Stimulated activated CD8-positive, alpha-beta memory T cell treated with anti-CD3 and anti-CD28 coated beads, Interleukin-7, amount 100 ng/mL, for 4 hours (primary cell): ENCODE results near the gene RFESD.
"Not testable (repeated sequence)": the region's sequence is repeated elsewhere in the genome, so short reads cannot be mapped to it uniquely, and the experiment has no call there.

Source experiments
- DNase-seq, 2 donors: peaks; one replicate each; pipeline ENCODE4 v3.0.0-alpha.2; 2020; ENCODE audit warnings: low read depth in 2 of 2

Gene RFESD

GRCh38 chr5:95664204-95664786 is 17.7 kb downstream of the RFESD start:
- DNase-seq: peak in 1 of 2 donors; percentile 5

GRCh38 chr5:95667061-95667618 is 20.6 kb downstream of the RFESD start:
- no peak for DNase-seq

- no peak for DNase-seq
Measured at GRCh38 chr5:95667678-95668077, 21.1 kb downstream of the RFESD start.

GRCh38 chr5:95668216-95668615 is 21.6 kb downstream of the RFESD start:
- no peak for DNase-seq

- DNase-seq: no peak
Measured at GRCh38 chr5:95668728-95669127, 22.2 kb downstream of the RFESD start.

GRCh38 chr5:95669540-95669939 is 23.0 kb downstream of the RFESD start:
- no peak for DNase-seq

- DNase-seq: no peak
Measured at GRCh38 chr5:95669985-95670384, 23.4 kb downstream of the RFESD start.

- no peak for DNase-seq
Measured at GRCh38 chr5:95670568-95670967, 24.0 kb downstream of the RFESD start.

- no peak for DNase-seq
Measured at GRCh38 chr5:95671826-95672225, 25.2 kb downstream of the RFESD start.

- DNase-seq: no peak
Measured at GRCh38 chr5:95672641-95673040, 26.1 kb downstream of the RFESD start.

GRCh38 chr5:95673081-95673480 is 26.5 kb downstream of the RFESD start:
- no peak for DNase-seq

GRCh38 chr5:95682891-95683290 is 36.3 kb downstream of the RFESD start, which contains the start of gene SPATA9:
Gene SPATA9, minus strand, starts transcription at chr5:95682991. Its CDS starts 137 bp downstream, at chr5:95682854.
- DNase-seq: no peak

GRCh38 chr5:95684361-95684760 is 37.8 kb downstream of the RFESD start:
- DNase-seq: no peak

- no peak for DNase-seq
Measured at GRCh38 chr5:95686651-95687050, 40.1 kb downstream of the RFESD start.

GRCh38 chr5:95689680-95690079 is 43.1 kb downstream of the RFESD start:
- no peak for DNase-seq

- DNase-seq: no peak
Measured at GRCh38 chr5:95690333-95690732, 43.8 kb downstream of the RFESD start.

GRCh38 chr5:95697781-95698681 is 51.5 kb downstream of the RFESD start:
- DNase-seq: no peak

- DNase-seq: no peak
Measured at GRCh38 chr5:95699337-95699736, 52.8 kb downstream of the RFESD start.

- DNase-seq: no peak
Measured at GRCh38 chr5:95701074-95701473, 54.5 kb downstream of the RFESD start.

- no peak for DNase-seq
Measured at GRCh38 chr5:95704150-95704549, 57.6 kb downstream of the RFESD start.

- not testable (repeated sequence) for DNase-seq
Measured at GRCh38 chr5:95706196-95706595, 59.6 kb downstream of the RFESD start.

GRCh38 chr5:95707055-95707454 is 60.5 kb downstream of the RFESD start:
- DNase-seq: no peak
